NB4 (cell line): ENCODE measurements around the gene NPR3.

ENCODE experiments used
- MYC ChIP-seq: IDR thresholded peaks from 2 replicates; pipeline ENCODE4 v1.6.1; 2011; ENCODE audit warnings: low read depth, low read length
- POLR2A ChIP-seq: IDR thresholded peaks from 2 replicates; pipeline ENCODE4 v1.6.1; 2011; ENCODE audit warnings: mild to moderate bottlenecking; ENCODE audit not compliant: insufficient read length; ENCODE audit errors: extremely low read depth
- TF ChIP-seq, protein P1 (sequence below): IDR thresholded peaks from one replicate; pipeline ENCODE4 v1.5.1; 2012; ENCODE audit warnings: low read depth, low read length

- TF ChIP-seq, protein P1, sequence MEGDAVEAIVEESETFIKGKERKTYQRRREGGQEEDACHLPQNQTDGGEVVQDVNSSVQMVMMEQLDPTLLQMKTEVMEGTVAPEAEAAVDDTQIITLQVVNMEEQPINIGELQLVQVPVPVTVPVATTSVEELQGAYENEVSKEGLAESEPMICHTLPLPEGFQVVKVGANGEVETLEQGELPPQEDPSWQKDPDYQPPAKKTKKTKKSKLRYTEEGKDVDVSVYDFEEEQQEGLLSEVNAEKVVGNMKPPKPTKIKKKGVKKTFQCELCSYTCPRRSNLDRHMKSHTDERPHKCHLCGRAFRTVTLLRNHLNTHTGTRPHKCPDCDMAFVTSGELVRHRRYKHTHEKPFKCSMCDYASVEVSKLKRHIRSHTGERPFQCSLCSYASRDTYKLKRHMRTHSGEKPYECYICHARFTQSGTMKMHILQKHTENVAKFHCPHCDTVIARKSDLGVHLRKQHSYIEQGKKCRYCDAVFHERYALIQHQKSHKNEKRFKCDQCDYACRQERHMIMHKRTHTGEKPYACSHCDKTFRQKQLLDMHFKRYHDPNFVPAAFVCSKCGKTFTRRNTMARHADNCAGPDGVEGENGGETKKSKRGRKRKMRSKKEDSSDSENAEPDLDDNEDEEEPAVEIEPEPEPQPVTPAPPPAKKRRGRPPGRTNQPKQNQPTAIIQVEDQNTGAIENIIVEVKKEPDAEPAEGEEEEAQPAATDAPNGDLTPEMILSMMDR, result no peak
- TF ChIP-seq POLR2A (no peak), MYC (no peak)
Measured at GRCh38 chr5:32735512-32735911, 24.4 kb downstream of the NPR3 start.
